Uterus (tissue), 4 donors: ENCODE measurements around the gene BDNF. TPM values are rescaled to one million over a fixed set of nuclear protein-coding genes. Genes with fewer than 3 reads are reported as not detected.
"Not testable (repeated sequence)": the region's sequence is repeated elsewhere in the genome, so short reads cannot be mapped to it uniquely, and the experiment has no call there.

ENCODE experiments used
- DNase-seq, 2 donors: peaks; one replicate each; pipeline ENCODE4 v3.0.0-alpha.2; 2019 to 2020
- H3K27ac ChIP-seq, 2 donors: fragments of 200-600 bp; sonication (generic); 1 replicate in 1 of 2; 2 replicates in 1 of 2; pipeline ENCODE4 v1.5.1; 2016 to 2018
- H3K27me3 ChIP-seq, 2 donors: fragments of 200-600 bp; sonication (generic); one replicate each; pipeline ENCODE4 v1.5.1; 2018 to 2019; ENCODE audit warnings: control low read depth in 1 of 2
- H3K36me3 ChIP-seq, 2 donors: fragments of 200-600 bp; sonication (generic); one replicate each; pipeline ENCODE4 v1.5.1; 2019; ENCODE audit warnings: control low read depth in 1 of 2
- H3K4me1 ChIP-seq, 2 donors: fragments of 200-600 bp; sonication (generic); one replicate each; pipeline ENCODE4 v1.5.1; 2018 to 2019; ENCODE audit warnings: control low read depth in 1 of 2
- H3K4me3 ChIP-seq, 2 donors: fragments of 200-600 bp; sonication (generic); 1 replicate in 1 of 2; 2 replicates in 1 of 2; pipeline ENCODE4 v1.5.1; 2018 to 2019; ENCODE audit warnings: mild to moderate bottlenecking in 1 of 2
- H3K9me3 ChIP-seq, 2 donors: fragments of 200-600 bp; sonication (generic); one replicate each; pipeline ENCODE4 v1.5.1; 2019; ENCODE audit warnings: control low read depth in 1 of 2
- CTCF ChIP-seq, 4 experiments: fragments of 200-600 bp in 2 of 4; fragments of 450-650 bp in 2 of 4; sonication (generic) in 2 of 4; IDR thresholded peaks; one replicate each; pipeline ENCODE4 v1.5.1; 2016 to 2019; ENCODE audit warnings: antibody characterized with exemption in 4 of 4, mild to moderate bottlenecking in 2 of 4, moderate library complexity in 1 of 4
- POLR2A ChIP-seq, 2 donors: fragments of 450-650 bp; IDR thresholded peaks; one replicate each; pipeline ENCODE4 v1.6.1; 2016; ENCODE audit warnings: antibody characterized with exemption in 2 of 2, mild to moderate bottlenecking in 1 of 2, moderate library complexity in 1 of 2
- intact Hi-C: fragments of 100-400 bp; cut with DNase I; formaldehyde crosslinking; loops from one replicate; pipeline ENCODE4 v1.15.1; 2023; ENCODE audit warnings: low total_unique reads
- total RNA-seq, 4 donors: library from RNA; depleted of rRNA in 3 of 4; stranded (reverse); fragments of >200 nt in 3 of 4; gene quantifications; one replicate each; pipeline versions ENCODE4 v1.1.0 to v1.2.4, GENCODE V29; 2014 to 2023
- donor health status: DM: yes; HTN: yes; CAD: no.

The BDNF gene
- total RNA-seq, 4 donors from 2014 or later, result 0.83 TPM; not detected in 3

DNA sequence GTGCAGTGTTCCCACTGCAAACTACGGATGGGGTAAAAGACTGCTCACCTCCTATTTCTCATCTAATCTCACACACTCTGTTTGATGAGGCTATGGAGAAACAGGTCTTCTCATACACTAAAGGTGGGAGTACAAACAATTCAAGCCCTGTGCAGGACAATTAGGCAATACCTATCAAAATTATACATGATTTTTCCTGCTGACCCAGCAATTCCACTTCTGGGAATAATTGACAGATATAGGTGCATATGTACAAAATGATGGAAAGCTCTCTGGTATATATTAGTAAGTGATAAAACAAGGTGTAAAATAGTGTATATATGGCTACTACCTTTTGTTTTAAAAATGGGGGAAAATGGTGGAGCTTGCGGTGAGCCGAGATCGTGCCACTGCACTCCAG, 23.1 kb downstream of the BDNF start:
- no peaks in the 10 kb centered on the region for H3K9me3 ChIP-seq
- H3K4me3 ChIP-seq, result no peak overlapping the region
- intact Hi-C loops, result no loop called here
- no peaks in the 10 kb centered on the region for H3K36me3 ChIP-seq
- DNase-seq, result no peak
- H3K4me1 ChIP-seq, result no peaks in the 10 kb centered on the region
- no peaks in the 10 kb centered on the region for H3K27me3 ChIP-seq
- no peak for TF ChIP-seq POLR2A (IDR thresholded peaks at IDR 0.05)
- TF ChIP-seq CTCF (IDR thresholded peaks at IDR 0.05), result no peak
- no peak overlapping the region for H3K27ac ChIP-seq

DNA sequence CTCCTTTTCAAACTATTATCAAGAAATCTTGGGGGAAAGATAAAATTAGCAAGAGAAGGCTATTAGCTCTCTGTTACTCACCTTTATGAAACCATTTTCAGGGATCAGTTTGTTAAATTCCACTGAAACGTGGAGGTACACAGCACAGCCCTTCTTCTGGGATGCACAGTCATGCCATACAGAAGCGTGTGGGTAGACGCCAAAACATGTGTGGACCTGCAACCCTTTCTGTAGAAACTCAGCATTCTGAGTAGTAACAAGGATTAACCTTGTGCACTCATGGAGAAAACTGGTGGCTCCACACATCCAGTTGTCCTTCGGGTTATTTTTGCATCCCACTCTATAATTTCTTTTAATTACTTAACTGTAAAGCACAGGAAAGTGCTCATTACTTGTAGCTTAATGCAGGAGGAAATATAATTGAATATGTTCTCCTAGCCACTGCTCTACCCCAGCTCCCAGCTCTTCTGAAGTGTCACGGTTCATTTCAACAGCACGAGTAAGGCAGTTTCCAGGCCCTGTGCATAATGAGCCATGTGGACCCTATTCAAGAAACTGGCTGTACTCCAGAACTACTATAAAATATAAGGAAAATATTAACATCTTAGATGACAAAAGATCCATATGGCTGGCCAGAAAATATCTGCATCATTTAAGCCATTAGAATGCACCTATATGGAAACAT, 26.1 kb downstream of the BDNF start:
- no peak overlapping the region for H3K4me3 ChIP-seq
- no peak for TF ChIP-seq POLR2A (IDR thresholded peaks at IDR 0.05)
- TF ChIP-seq CTCF (IDR thresholded peaks at IDR 0.05), result no peak
- no peaks in the 10 kb centered on the region for H3K4me1 ChIP-seq
- H3K9me3 ChIP-seq, result no peaks in the 10 kb centered on the region
- H3K27me3 ChIP-seq, result no peaks in the 10 kb centered on the region
- intact Hi-C loops, result no loop called here
- DNase-seq, result no peak
- H3K27ac ChIP-seq, result no peak overlapping the region
- H3K36me3 ChIP-seq, result peaks cover 0 to 3% of the 10 kb centered on the region in 2 donors

GRCh38 chr11:27672836-27673464, 27.3 kb downstream of the BDNF start:
- no peak for TF ChIP-seq POLR2A (IDR thresholded peaks at IDR 0.05)
- no peak for TF ChIP-seq CTCF (IDR thresholded peaks at IDR 0.05)
- H3K4me3 ChIP-seq, result no peak overlapping the region
- no peaks in the 10 kb centered on the region for H3K9me3 ChIP-seq
- no peak overlapping the region for H3K27ac ChIP-seq
- no peaks in the 10 kb centered on the region for H3K4me1 ChIP-seq
- H3K27me3 ChIP-seq, result no peaks in the 10 kb centered on the region
- H3K36me3 ChIP-seq, result peaks cover 0 to 3% of the 10 kb centered on the region in 2 donors
- intact Hi-C loops, result no loop called here
- DNase-seq, result no peak

GRCh38 chr11:27665508-27666101, 34.6 kb downstream of the BDNF start:
- H3K27ac ChIP-seq, H3K4me3 ChIP-seq, H3K9me3 ChIP-seq, H3K36me3 ChIP-seq, intact Hi-C loops, H3K4me1 ChIP-seq, DNase-seq, H3K27me3 ChIP-seq: not testable (repeated sequence)

DNA sequence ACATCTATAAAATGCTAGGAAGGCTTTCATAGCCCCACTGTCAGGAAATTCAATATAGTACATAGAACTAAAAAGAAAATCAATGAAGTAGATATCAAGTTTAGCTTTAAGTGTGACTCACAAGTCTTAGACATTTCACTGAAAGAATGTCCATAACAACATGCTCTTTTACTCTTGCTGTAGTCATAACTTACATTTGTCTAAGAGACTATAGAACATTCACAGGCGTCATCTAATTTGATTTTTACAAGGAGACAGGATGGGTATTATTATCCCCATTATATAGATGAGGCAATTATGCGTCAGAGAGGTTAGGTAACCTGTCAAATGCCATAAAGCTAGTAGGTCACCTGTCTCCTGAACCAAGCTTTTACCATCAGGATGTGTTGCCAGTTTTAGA, 36.9 kb downstream of the BDNF start:
- H3K36me3 ChIP-seq, result no peaks in the 10 kb centered on the region
- no peak for TF ChIP-seq CTCF (IDR thresholded peaks at IDR 0.05)
- no peak for TF ChIP-seq POLR2A (IDR thresholded peaks at IDR 0.05)
- H3K9me3 ChIP-seq, result no peaks in the 10 kb centered on the region
- H3K27ac ChIP-seq, result no peak overlapping the region
- intact Hi-C loops, result no loop called here
- no peak for DNase-seq
- no peaks in the 10 kb centered on the region for H3K27me3 ChIP-seq
- no peaks in the 10 kb centered on the region for H3K4me1 ChIP-seq
- no peak overlapping the region for H3K4me3 ChIP-seq
